ENCODE results near the gene FBXO31. TPM values are rescaled to one million over a fixed set of nuclear protein-coding genes. Genes with fewer than 3 reads are reported as not detected.

Gene FBXO31
- total and polyA plus RNA-seq, 2 experiments from 2014 or later = 19.3 to 31.0 TPM

- no peaks in the 10 kb centered on the region for H3K9me2 ChIP-seq (ENCODE audit: insufficient read depth)
- no peak overlapping the region for H2AFZ ChIP-seq
- no peak for TF ChIP-seq EZH2 (IDR thresholded peaks at IDR 0.05; ENCODE audit: insufficient read depth, poor library complexity, severe bottlenecking)
- no peak for TF ChIP-seq EZH2phosphoT487 (IDR thresholded peaks at IDR 0.05; ENCODE audit: insufficient read depth, low read depth)
- H3K27ac ChIP-seq = no peak overlapping the region
- 93 to 94% methylated on average over 24 to 27 of the region's 27 CpGs for WGBS, 2 experiments (ENCODE audit: low coverage in 1 of 2, low lambda C conversion rate in 2 of 2, missing lambda C conversion rate in 2 of 2)
- H3K4me1 ChIP-seq (ENCODE audit: insufficient read depth) = no peaks in the 10 kb centered on the region
- no peaks in the 10 kb centered on the region for H4K20me1 ChIP-seq (ENCODE audit: insufficient read depth)
- no peak overlapping the region for H3K4me2 ChIP-seq (ENCODE audit: unreplicated experiment)
- H3K9ac ChIP-seq = no peak overlapping the region
- no peak for DNase-seq
- 0 out of 2 replicates have a peak, but pooled peaks cover 3% of the 10 kb centered on the region for H3K79me2 ChIP-seq (ENCODE audit: insufficient read depth)
- H3K36me3 ChIP-seq (ENCODE audit: low read depth) = peaks cover 30% of the 10 kb centered on the region
- H3K27me3 ChIP-seq (replicated peaks; ENCODE audit: insufficient read depth) = no peaks in the 10 kb centered on the region
- in situ Hi-C loops (cut with MboI) = no loop called here
- no peaks in the 10 kb centered on the region for H3K9me3 ChIP-seq (ENCODE audit: low read depth)
- peaks cover 5% of the 10 kb centered on the region; the same call in 1 of the 2 replicates for H3F3A ChIP-seq (ENCODE audit: insufficient read depth)
- no peak overlapping the region for H3K4me3 ChIP-seq
These were observed 29.4 kb upstream of the FBXO31 start for GRCh38 chr16:87412996-87413421.

GRCh38 chr16:87412371-87412995, 28.9 kb upstream of the FBXO31 start:
- WGBS, 2 experiments (ENCODE audit: low coverage in 1 of 2, low lambda C conversion rate in 2 of 2, missing lambda C conversion rate in 2 of 2) = 85 to 92% methylated on average over 29 to 31 of the region's 31 CpGs
- no peak overlapping the region for H3K9ac ChIP-seq
- H3F3A ChIP-seq (ENCODE audit: insufficient read depth) = peaks cover 7% of the 10 kb centered on the region
- no peak for DNase-seq
- H3K79me2 ChIP-seq (ENCODE audit: insufficient read depth) = 0 out of 2 replicates have a peak, but pooled peaks cover 3% of the 10 kb centered on the region
- no peaks in the 10 kb centered on the region for H3K9me3 ChIP-seq (ENCODE audit: low read depth)
- no peaks in the 10 kb centered on the region for H3K27me3 ChIP-seq (replicated peaks; ENCODE audit: insufficient read depth)
- no peaks in the 10 kb centered on the region for H4K20me1 ChIP-seq (ENCODE audit: insufficient read depth)
- H3K9me2 ChIP-seq (ENCODE audit: insufficient read depth) = no peaks in the 10 kb centered on the region
- peaks cover 27% of the 10 kb centered on the region for H3K36me3 ChIP-seq (ENCODE audit: low read depth)
- no peak overlapping the region for H3K4me2 ChIP-seq (ENCODE audit: unreplicated experiment)
- TF ChIP-seq EZH2 (IDR thresholded peaks at IDR 0.05; ENCODE audit: insufficient read depth, poor library complexity, severe bottlenecking) (no peak), EZH2phosphoT487 (IDR thresholded peaks at IDR 0.05; ENCODE audit: insufficient read depth, low read depth) (no peak)
- H3K4me1 ChIP-seq (ENCODE audit: insufficient read depth) = no peaks in the 10 kb centered on the region
- H3K4me3 ChIP-seq = no peak overlapping the region
- in situ Hi-C loops (cut with MboI) = no loop called here
- H3K27ac ChIP-seq = no peak overlapping the region
- no peak overlapping the region for H2AFZ ChIP-seq

- WGBS, 2 experiments (ENCODE audit: low coverage in 1 of 2, low lambda C conversion rate in 2 of 2, missing lambda C conversion rate in 2 of 2) = 95% methylated on average over 42 to 49 of the region's 49 CpGs
- in situ Hi-C loops (cut with MboI) = no loop called here
- no peak overlapping the region for H3K27ac ChIP-seq
- no peaks in the 10 kb centered on the region for H3K9me2 ChIP-seq (ENCODE audit: insufficient read depth)
- no peaks in the 10 kb centered on the region for H4K20me1 ChIP-seq (ENCODE audit: insufficient read depth)
- H3K27me3 ChIP-seq (replicated peaks; ENCODE audit: insufficient read depth) = no peaks in the 10 kb centered on the region
- no peak overlapping the region for H3K4me3 ChIP-seq
- TF ChIP-seq EZH2 (IDR thresholded peaks at IDR 0.05; ENCODE audit: insufficient read depth, poor library complexity, severe bottlenecking) (no peak), EZH2phosphoT487 (IDR thresholded peaks at IDR 0.05; ENCODE audit: insufficient read depth, low read depth) (no peak)
- H3K79me2 ChIP-seq (ENCODE audit: insufficient read depth) = 0 out of 2 replicates have a peak, but pooled peaks cover 3% of the 10 kb centered on the region
- H3K9ac ChIP-seq = no peak overlapping the region
- no peaks in the 10 kb centered on the region for H3K4me1 ChIP-seq (ENCODE audit: insufficient read depth)
- H3K4me2 ChIP-seq (ENCODE audit: unreplicated experiment) = no peak overlapping the region
- H3K9me3 ChIP-seq (ENCODE audit: low read depth) = no peaks in the 10 kb centered on the region
- peaks cover 26% of the 10 kb centered on the region for H3K36me3 ChIP-seq (ENCODE audit: low read depth)
- H3F3A ChIP-seq (ENCODE audit: insufficient read depth) = peaks cover 14% of the 10 kb centered on the region
- H2AFZ ChIP-seq = no peak overlapping the region
- DNase-seq = no peak
These were observed 28.0 kb upstream of the FBXO31 start for GRCh38 chr16:87411375-87412271.

- peaks cover 21% of the 10 kb centered on the region for H3K36me3 ChIP-seq (ENCODE audit: low read depth)
These were observed 27.4 kb upstream of the FBXO31 start for GRCh38 chr16:87410968-87411367.

More at GRCh38 chr16:87410968-87411367, 27.4 kb upstream of the FBXO31 start:
- WGBS, 2 experiments (ENCODE audit: low coverage in 1 of 2, low lambda C conversion rate in 2 of 2, missing lambda C conversion rate in 2 of 2) = 90 to 91% methylated on average over 13 to 14 of the region's 14 CpGs
- H4K20me1 ChIP-seq (ENCODE audit: insufficient read depth) = no peaks in the 10 kb centered on the region
- 0 out of 2 replicates have a peak, but pooled peaks cover 3% of the 10 kb centered on the region for H3K79me2 ChIP-seq (ENCODE audit: insufficient read depth)
- in situ Hi-C loops (cut with MboI) = no loop called here
- no peaks in the 10 kb centered on the region for H3K4me1 ChIP-seq (ENCODE audit: insufficient read depth)
- no peak overlapping the region for H3K4me2 ChIP-seq (ENCODE audit: unreplicated experiment)
- H3K9ac ChIP-seq = no peak overlapping the region
- no peak for DNase-seq
- no peak overlapping the region for H3K4me3 ChIP-seq
- no peaks in the 10 kb centered on the region for H3K27me3 ChIP-seq (replicated peaks; ENCODE audit: insufficient read depth)
- no peaks in the 10 kb centered on the region for H3K9me3 ChIP-seq (ENCODE audit: low read depth)
- no peaks in the 10 kb centered on the region for H3K9me2 ChIP-seq (ENCODE audit: insufficient read depth)
- H3F3A ChIP-seq (ENCODE audit: insufficient read depth) = peaks cover 16% of the 10 kb centered on the region
- TF ChIP-seq EZH2phosphoT487 (IDR thresholded peaks at IDR 0.05; ENCODE audit: insufficient read depth, low read depth) (no peak), EZH2 (IDR thresholded peaks at IDR 0.05; ENCODE audit: insufficient read depth, poor library complexity, severe bottlenecking) (no peak)
- H3K27ac ChIP-seq = no peak overlapping the region
- no peak overlapping the region for H2AFZ ChIP-seq
